IPS-18c (cell line): ENCODE data around the gene MAPK11.

ENCODE experiments used
- H3K4me3 ChIP-seq: 2 replicates; pipeline ENCODE4 v1.7.0; 2013; ENCODE audit warnings: low read depth, mild to moderate bottlenecking, low read length, moderate library complexity; ENCODE audit not compliant: insufficient read depth
- H3K9me3 ChIP-seq: one replicate; pipeline ENCODE4 v1.6.1; 2013; ENCODE audit warnings: mild to moderate bottlenecking, low read length, moderate library complexity; ENCODE audit not compliant: control insufficient read depth, insufficient read depth

Gene MAPK11

GRCh38 chr22:50269970-50270665 lies at the start of gene MAPK11:
Gene MAPK11, minus strand, starts transcription at chr22:50270380. Its CDS starts 88 bp downstream, at chr22:50270292.
- no peaks in the 10 kb centered on the region for H3K9me3 ChIP-seq

GRCh38 chr22:50319503-50319951 lies 49.3 kb upstream of the MAPK11 start:
- Histone ChIP-seq H3K4me3 (no peak overlapping the region), H3K9me3 (no peaks in the 10 kb centered on the region)

More at GRCh38 chr22:50269970-50270665, at the start of gene MAPK11:
- peak within 1 kb of the TSS; percentile 43 for H3K4me3 ChIP-seq

GRCh38 chr22:50318698-50319411 lies 48.7 kb upstream of the MAPK11 start:
- H3K4me3 ChIP-seq, result no peak overlapping the region

GRCh38 chr22:50318356-50318697 lies 48.1 kb upstream of the MAPK11 start:
- Histone ChIP-seq H3K9me3 (no peaks in the 10 kb centered on the region), H3K4me3 (no peak overlapping the region)

More at GRCh38 chr22:50318698-50319411, 48.7 kb upstream of the MAPK11 start:
- H3K9me3 ChIP-seq, result no peaks in the 10 kb centered on the region

GRCh38 chr22:50317674-50318073 lies 47.5 kb upstream of the MAPK11 start:
- Histone ChIP-seq H3K4me3 (no peak overlapping the region), H3K9me3 (no peaks in the 10 kb centered on the region)

GRCh38 chr22:50317178-50317577 lies 47.0 kb upstream of the MAPK11 start:
- no peaks in the 10 kb centered on the region for H3K9me3 ChIP-seq
- H3K4me3 ChIP-seq, result no peak overlapping the region

GRCh38 chr22:50316114-50317065 lies 46.2 kb upstream of the MAPK11 start:
- H3K4me3 ChIP-seq, result no peak overlapping the region

GRCh38 chr22:50315289-50316113 lies 45.3 kb upstream of the MAPK11 start:
- H3K4me3 ChIP-seq, result no peak overlapping the region
- H3K9me3 ChIP-seq, result no peaks in the 10 kb centered on the region

More at GRCh38 chr22:50316114-50317065, 46.2 kb upstream of the MAPK11 start:
- H3K9me3 ChIP-seq, result no peaks in the 10 kb centered on the region

- H3K9me3 ChIP-seq, result no peaks in the 10 kb centered on the region
- H3K4me3 ChIP-seq, result no peak overlapping the region
These were observed 44.5 kb upstream of the MAPK11 start for GRCh38 chr22:50314455-50315288.

- no peaks in the 10 kb centered on the region for H3K9me3 ChIP-seq
- no peak overlapping the region for H3K4me3 ChIP-seq
These were observed 43.9 kb upstream of the MAPK11 start for GRCh38 chr22:50314081-50314454.

GRCh38 chr22:50313600-50313999 lies 43.4 kb upstream of the MAPK11 start:
- no peak overlapping the region for H3K4me3 ChIP-seq
- no peaks in the 10 kb centered on the region for H3K9me3 ChIP-seq

GRCh38 chr22:50313021-50313420 lies 42.8 kb upstream of the MAPK11 start:
- Histone ChIP-seq H3K4me3 (no peak overlapping the region), H3K9me3 (no peaks in the 10 kb centered on the region)

- no peaks in the 10 kb centered on the region for H3K9me3 ChIP-seq
- no peak overlapping the region for H3K4me3 ChIP-seq
These were observed 42.2 kb upstream of the MAPK11 start for GRCh38 chr22:50312371-50312770.

- Histone ChIP-seq H3K4me3 (no peak overlapping the region), H3K9me3 (no peaks in the 10 kb centered on the region)
These were observed 41.6 kb upstream of the MAPK11 start for GRCh38 chr22:50311606-50312351.

- no peak overlapping the region for H3K4me3 ChIP-seq
These were observed 40.8 kb upstream of the MAPK11 start for GRCh38 chr22:50310949-50311444.

More at GRCh38 chr22:50310949-50311444, 40.8 kb upstream of the MAPK11 start:
- no peaks in the 10 kb centered on the region for H3K9me3 ChIP-seq
